ENCODE measurements around the gene MORN5. TPM values are rescaled to one million over a fixed set of nuclear protein-coding genes. Genes with fewer than 3 reads are reported as not detected.

MORN5 gene
- total RNA-seq, 4 donors from 2014 or later = not detected

DNA sequence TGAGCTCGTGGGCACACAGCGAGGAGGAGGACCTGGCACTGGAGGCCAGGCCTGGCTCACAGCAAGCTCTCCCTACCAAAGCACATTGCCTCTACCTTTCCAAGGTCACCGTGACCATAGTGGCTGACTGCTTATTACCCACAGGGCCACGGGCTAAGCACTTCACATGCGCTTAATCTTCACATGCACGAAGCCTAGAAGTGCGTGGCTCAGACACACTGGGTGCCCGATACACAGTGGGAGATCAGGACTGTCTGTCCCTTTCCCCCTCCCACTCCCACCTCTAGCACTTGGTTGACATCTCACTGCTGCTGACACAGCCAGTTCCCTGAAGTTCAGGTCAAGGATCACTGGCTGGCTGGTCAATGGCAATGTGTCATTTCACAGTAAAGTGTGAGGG lies 45.5 kb downstream of the MORN5 start:
- no peak for DNase-seq (ENCODE audit: low spot score in 2 of 2)
- intact Hi-C loops (cut with DNase I; ENCODE audit: low total_unique reads) = no loop called here
- WGBS, 2 donors = 89 to 92% methylated on average over 7 to 8 of the region's 8 CpGs
- TF ChIP-seq, protein P1, sequence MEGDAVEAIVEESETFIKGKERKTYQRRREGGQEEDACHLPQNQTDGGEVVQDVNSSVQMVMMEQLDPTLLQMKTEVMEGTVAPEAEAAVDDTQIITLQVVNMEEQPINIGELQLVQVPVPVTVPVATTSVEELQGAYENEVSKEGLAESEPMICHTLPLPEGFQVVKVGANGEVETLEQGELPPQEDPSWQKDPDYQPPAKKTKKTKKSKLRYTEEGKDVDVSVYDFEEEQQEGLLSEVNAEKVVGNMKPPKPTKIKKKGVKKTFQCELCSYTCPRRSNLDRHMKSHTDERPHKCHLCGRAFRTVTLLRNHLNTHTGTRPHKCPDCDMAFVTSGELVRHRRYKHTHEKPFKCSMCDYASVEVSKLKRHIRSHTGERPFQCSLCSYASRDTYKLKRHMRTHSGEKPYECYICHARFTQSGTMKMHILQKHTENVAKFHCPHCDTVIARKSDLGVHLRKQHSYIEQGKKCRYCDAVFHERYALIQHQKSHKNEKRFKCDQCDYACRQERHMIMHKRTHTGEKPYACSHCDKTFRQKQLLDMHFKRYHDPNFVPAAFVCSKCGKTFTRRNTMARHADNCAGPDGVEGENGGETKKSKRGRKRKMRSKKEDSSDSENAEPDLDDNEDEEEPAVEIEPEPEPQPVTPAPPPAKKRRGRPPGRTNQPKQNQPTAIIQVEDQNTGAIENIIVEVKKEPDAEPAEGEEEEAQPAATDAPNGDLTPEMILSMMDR (IDR thresholded peaks at IDR 0.05) = no peak
- TF ChIP-seq POLR2A (IDR thresholded peaks at IDR 0.05) = no peak
- H3K4me3 ChIP-seq (ENCODE audit: low read depth, poor library complexity, severe bottlenecking) = no peak overlapping the region

DNA sequence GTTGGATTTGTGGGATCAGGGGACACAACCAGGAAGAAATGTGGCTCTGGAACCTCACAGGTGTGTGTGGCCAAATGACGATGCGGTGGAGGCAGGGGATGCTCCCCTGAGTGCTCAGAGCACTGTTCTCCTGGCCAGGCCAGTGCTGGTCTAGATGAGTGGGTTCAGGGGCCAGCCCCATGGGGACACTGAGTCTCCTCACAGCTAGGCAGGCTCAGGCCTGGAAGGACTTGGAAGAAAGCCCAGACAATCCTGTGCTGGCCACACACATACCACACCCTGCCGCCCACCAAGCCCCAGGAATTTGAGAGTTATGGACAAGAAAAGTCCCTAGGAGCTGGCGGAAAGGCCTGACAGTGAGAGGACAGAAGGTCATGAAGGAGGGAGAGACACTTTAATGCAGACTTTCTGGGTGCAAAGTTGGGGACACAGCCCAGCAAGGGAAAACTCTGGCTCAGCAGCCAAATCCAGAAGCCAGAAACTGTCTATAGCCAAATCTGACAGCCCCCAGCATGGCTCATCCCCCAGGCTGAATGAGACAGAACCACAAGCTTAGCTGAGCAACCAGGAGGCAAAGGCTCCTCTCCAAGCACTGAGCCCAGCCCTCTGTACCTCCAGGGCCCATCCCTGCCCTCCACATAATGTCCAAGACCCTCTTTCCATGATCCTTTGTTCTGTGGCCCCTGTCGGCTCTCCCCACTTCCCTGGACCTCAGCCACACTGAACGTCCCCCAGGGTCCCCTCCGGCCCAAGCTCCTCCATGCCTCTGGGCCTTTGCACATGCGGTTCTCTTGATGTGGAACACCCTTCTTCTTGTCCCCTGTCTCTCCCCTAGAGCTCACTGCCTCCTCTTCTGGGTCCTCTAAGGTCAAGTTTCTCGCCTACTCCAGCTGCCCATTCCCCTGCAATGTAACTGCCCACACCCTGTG lies 46.7 kb downstream of the MORN5 start:
- WGBS, 2 donors = 86 to 87% methylated on average over 9 of the region's 9 CpGs
- no peak overlapping the region for H3K4me3 ChIP-seq (ENCODE audit: low read depth, poor library complexity, severe bottlenecking)
- no peak for DNase-seq (ENCODE audit: low spot score in 2 of 2)
- intact Hi-C loops (cut with DNase I; ENCODE audit: low total_unique reads) = no loop called here
- TF ChIP-seq POLR2A (IDR thresholded peaks at IDR 0.05) = no peak
- TF ChIP-seq, protein P1 (IDR thresholded peaks at IDR 0.05) = no peak

DNA sequence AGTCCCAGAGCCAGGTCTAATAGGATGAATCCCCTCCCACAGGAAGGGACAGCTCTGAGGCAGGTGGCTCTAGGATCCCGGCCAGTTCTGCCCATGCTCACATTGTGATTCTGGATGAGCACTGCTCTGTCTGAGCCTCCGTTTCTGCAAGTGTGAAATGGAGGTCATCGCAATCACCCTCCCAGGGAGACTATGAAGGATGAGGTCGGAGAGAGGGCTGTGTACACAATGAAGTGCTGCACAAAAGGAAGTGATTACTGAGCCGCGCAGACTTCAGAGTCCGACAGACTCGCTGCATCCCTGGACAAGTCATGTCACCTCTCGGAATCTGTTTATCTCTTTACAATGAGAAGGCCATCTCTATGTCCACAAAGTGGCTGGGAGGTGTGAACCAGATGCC lies 47.4 kb downstream of the MORN5 start:
- intact Hi-C loops (cut with DNase I; ENCODE audit: low total_unique reads) = no loop called here
- H3K4me3 ChIP-seq (ENCODE audit: low read depth, poor library complexity, severe bottlenecking) = no peak overlapping the region
- DNase-seq (ENCODE audit: low spot score in 2 of 2) = no peak
- TF ChIP-seq, protein P1 (IDR thresholded peaks at IDR 0.05) = no peak
- TF ChIP-seq POLR2A (IDR thresholded peaks at IDR 0.05) = no peak
- WGBS, 2 donors = 79 to 84% methylated on average over 9 of the region's 9 CpGs

DNA sequence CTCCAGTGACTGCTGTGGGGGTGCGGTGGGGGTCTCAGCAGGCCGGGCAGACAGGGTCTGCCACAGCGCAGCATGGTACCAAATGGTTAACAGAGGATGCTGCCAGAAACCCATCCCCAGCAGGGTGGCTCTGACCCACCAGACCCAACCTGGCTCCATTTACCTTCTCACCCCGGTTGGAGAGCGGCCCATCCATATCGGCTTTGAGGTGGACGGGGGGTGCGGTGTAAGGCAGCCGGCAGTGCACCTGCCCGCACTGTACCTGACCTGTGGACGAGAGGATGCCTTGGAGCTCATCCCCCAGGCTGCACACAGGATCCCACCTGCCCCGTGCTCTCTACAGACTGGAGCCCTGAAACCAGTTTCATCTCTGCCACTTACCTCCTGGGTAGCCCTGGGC lies 49.7 kb downstream of the MORN5 start:
- TF ChIP-seq, protein P1 (IDR thresholded peaks at IDR 0.05) = no peak
- TF ChIP-seq POLR2A (IDR thresholded peaks at IDR 0.05) = no peak
- intact Hi-C loops (cut with DNase I; ENCODE audit: low total_unique reads) = no loop called here
- no peak for DNase-seq (ENCODE audit: low spot score in 2 of 2)
- WGBS, 2 donors = 86 to 96% methylated on average over 10 to 12 of the region's 12 CpGs
- H3K4me3 ChIP-seq (ENCODE audit: low read depth, poor library complexity, severe bottlenecking) = no peak overlapping the region

DNA sequence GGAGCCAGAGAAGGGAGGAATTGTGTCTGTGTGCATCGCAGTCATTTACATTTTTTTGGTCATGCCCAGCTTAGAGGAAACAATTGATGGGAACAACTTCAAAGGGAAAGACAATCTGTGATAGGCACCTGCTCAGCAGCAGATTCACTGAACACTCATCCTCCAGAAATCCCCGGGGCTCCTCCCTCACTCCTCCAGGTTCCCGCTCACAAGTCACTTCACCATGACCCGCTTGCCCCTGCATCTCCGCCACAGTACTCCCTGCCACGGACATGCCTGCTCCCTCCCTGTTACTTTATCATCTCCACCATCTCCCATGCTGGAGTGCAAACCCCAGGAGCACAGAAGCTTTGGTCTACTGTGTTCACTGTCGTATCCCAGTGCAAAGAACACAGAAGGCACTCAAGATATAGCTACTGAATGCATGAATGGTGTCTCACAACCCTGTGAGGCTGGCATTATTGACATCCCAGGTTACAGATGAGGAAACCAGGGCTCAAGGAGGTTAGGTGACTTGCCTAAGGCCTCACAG lies 52.8 kb downstream of the MORN5 start:
- no peak for DNase-seq (ENCODE audit: low spot score in 2 of 2)
- intact Hi-C loops (cut with DNase I; ENCODE audit: low total_unique reads) = no loop called here
- H3K4me3 ChIP-seq (ENCODE audit: low read depth, poor library complexity, severe bottlenecking) = no peak overlapping the region
- 66 to 75% methylated on average over 7 of the region's 7 CpGs for WGBS, 2 donors
- no peak for TF ChIP-seq POLR2A (IDR thresholded peaks at IDR 0.05)
- TF ChIP-seq, protein P1 (IDR thresholded peaks at IDR 0.05) = no peak

Data from lower leg skin (tissue), 4 donors.